ENCODE measurements around the gene APP.

The APP gene

DNA sequence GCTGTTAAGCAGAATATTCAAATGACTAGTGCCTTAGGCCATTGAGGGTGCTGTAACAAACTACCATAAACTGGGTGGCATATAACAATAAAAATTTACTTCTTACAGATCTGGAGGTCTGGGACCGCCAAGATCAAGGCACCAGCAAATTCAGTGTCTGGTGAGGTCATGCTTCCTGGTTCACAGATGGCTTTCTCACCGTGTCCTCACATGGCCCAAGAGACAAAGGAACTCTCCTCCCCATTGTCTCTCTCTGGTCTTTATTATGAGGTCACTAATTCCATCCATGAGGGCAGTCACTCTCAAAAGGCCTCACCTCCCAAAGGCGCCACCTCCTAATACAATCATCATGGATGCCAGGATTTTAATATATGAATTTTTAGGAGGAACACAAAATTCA is 308.5 kb downstream of the APP start:
- Mint-ChIP-seq H3K36me3 (no peaks in the 10 kb centered on the region), H3K4me3 (no peak overlapping the region), H3K27ac (no peak overlapping the region), H3K9me3 (no peaks in the 10 kb centered on the region), H3K27me3 (no peaks in the 10 kb centered on the region), H3K4me1 (no peaks in the 10 kb centered on the region)
- ATAC-seq = no peak

DNA sequence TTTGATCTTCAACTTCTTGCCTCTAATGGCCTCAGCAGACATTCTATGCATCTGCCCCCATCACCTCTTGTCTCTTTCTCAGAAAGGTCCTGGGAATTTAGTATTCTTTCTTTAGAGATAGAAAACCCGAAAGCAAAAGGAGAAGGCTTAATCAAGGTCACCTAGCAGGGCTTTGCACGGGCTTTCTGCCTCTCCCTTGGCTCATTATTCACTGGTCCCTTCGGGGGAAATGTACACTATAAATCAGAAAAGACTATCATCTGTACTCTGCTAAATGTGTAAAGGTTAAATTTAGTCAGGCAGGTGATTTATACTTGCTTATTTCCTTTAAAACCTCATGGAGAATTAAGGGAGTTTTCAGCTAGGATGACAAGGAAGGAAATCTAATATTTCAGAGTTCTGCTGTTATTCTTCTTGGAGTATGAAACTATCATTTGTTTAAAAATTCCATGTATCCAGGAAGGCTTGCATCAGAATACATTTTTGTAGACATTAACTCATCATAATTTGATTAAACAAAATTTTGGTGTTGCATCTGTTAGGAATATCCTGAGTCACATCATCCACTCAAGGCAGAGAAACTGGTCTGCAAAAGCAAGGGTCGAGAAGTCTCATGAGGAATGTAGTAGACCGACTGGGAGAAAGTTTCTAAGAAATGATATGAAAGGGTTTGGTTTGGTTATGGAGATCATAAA is 311.2 kb downstream of the APP start:
- Mint-ChIP-seq H3K4me1 (no peaks in the 10 kb centered on the region), H3K4me3 (no peak overlapping the region), H3K9me3 (no peaks in the 10 kb centered on the region), H3K27ac (no peak overlapping the region), H3K36me3 (no peaks in the 10 kb centered on the region), H3K27me3 (no peaks in the 10 kb centered on the region)
- no peak for ATAC-seq

DNA sequence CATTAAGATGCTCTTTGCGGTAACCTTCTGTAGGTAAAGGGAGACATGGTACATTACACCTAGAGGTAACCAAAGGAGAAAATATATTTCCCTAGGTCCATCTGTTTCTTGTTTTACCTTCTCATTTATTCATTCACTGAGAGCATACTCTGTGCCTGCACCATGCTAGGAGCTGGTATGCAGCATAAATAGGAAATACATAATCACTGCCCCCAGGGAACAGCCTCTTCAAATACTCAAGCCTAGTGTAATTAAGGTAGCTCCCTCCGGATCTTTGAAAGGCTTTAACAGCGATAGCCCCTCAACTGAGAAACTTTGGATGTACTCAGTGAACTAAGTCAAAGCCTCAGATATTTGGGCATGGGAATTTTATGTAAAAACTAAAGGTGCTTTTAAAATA is 312.2 kb downstream of the APP start:
- no peak for ATAC-seq
- Mint-ChIP-seq H3K36me3 (no peaks in the 10 kb centered on the region), H3K9me3 (no peaks in the 10 kb centered on the region), H3K4me3 (no peak overlapping the region), H3K4me1 (no peaks in the 10 kb centered on the region), H3K27ac (no peak overlapping the region), H3K27me3 (no peaks in the 10 kb centered on the region)

DNA sequence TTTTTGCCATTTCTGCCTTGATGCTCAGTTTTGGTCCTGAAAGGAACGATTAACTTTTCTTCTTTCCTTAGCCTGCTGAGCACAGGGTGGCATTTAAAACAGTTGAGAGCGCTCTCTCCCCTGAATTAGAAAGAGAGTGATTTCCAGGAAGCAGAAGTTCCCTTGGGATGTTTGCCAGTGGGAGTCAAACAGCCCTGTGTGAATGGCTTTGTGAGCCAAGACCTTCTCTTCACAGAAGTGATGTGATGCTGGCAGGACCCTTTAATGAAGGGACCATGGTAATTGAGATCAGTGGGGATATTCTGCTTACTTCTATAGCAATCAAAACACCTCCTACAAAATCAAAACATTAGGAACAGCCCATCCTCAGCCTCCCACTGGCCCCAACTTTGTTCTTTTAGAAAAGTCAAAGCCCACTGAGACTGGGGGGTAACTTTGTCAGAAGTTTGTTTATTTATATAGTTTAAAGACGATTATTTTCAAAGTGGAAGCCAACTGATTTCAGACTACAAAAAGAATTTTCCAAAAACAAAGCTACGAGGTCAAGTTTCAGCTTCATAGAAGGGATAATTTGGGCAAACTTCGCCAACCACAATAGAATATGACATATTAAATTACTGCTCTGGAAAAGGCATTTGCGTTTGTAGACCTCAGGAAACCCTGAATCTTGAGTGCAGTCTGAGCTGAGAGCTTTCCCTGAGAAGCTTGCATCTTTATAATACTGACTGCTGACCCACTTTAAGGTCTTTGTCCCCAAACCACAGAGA is 313.1 kb downstream of the APP start:
- Mint-ChIP-seq H3K27ac (no peak overlapping the region), H3K36me3 (no peaks in the 10 kb centered on the region), H3K4me3 (no peak overlapping the region), H3K4me1 (no peaks in the 10 kb centered on the region), H3K9me3 (no peaks in the 10 kb centered on the region), H3K27me3 (no peaks in the 10 kb centered on the region)
- no peak for ATAC-seq

DNA sequence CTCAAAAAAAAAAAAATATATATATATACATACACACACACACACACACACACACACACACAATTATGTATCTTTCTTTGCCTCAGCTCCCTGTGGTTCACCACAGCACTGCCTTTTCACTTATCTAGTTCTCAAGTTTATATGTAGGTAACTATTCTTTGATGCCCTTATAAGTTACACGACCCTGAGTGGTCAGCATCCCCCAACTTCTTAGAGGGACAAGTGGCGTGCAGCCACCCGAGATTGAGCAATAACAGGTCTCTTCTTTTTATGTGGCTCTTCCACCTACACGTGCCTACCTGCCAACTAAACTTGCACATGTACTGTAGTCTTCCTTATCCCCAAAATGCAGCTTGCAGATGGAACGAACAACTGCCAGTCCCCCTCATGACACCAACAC is 315.0 kb downstream of the APP start:
- H3K36me3 Mint-ChIP-seq = no peaks in the 10 kb centered on the region
- no peak overlapping the region for H3K27ac Mint-ChIP-seq
- no peaks in the 10 kb centered on the region for H3K9me3 Mint-ChIP-seq
- no peak overlapping the region for H3K4me3 Mint-ChIP-seq
- ATAC-seq = no peak
- H3K27me3 Mint-ChIP-seq = no peaks in the 10 kb centered on the region
- H3K4me1 Mint-ChIP-seq = no peaks in the 10 kb centered on the region

DNA sequence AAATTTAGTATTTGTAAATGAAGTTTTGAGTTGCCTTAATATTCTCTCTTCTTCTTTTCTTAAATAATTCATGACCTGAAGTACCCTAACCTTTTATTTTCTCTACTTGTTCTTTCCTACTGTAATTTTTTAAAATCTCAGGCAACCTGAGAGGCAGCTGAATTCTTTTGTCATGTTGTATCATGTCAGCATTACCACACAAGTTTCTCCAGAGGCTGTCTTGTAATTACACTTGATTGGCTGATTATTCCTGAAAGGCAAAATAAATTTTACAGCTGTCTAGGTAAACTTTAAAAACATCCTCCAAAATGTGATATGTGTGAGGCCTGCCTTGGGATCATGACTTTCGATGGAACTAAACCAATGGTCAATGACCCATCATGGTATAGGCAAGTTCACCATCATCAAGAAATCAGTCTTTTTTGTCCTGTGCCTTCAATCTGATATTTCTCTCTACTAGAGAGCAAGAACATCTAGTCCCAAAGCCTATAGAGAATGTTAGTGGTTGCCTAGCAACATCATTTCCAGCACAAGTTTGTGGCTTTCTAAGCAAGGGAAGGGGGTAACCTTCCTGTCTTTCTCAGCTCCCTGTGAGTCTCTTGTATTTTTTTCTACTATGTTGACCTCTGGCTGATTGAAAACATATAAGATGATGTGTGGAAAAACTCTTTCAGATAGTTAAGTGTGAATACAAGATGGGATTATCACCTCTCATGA is 320.3 kb downstream of the APP start:
- Mint-ChIP-seq H3K4me3 (no peak overlapping the region), H3K27me3 (no peaks in the 10 kb centered on the region), H3K4me1 (peaks cover 10% of the 10 kb centered on the region), H3K36me3 (peaks cover 11% of the 10 kb centered on the region), H3K27ac (no peak overlapping the region), H3K9me3 (peaks cover 11% of the 10 kb centered on the region)
- ATAC-seq = no peak

DNA sequence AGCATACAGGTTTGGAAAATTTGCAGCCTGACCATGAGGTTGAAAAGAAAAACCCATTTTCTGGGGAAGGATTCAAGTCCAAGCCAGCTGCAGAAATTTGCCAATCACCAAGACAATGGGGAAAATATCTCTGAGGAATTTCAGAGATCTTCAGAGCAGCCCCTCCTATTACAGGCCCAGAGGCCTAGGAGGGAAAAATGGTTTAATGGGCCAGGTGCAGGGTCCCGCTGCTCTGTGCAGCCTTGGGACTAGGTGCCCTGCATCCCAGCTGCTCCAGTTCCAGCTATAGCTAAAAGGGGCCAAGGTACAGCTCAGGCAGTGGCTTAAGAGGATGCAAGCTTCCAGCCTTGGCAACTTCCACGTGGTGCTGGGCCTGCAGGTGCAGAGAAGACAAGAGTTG is 322.3 kb downstream of the APP start:
- Mint-ChIP-seq H3K4me1 (peaks cover 12% of the 10 kb centered on the region), H3K4me3 (no peak overlapping the region), H3K9me3 (peaks cover 11% of the 10 kb centered on the region), H3K27ac (no peak overlapping the region), H3K27me3 (peaks cover 1% of the 10 kb centered on the region), H3K36me3 (peaks cover 11% of the 10 kb centered on the region)
- no peak for ATAC-seq

DNA sequence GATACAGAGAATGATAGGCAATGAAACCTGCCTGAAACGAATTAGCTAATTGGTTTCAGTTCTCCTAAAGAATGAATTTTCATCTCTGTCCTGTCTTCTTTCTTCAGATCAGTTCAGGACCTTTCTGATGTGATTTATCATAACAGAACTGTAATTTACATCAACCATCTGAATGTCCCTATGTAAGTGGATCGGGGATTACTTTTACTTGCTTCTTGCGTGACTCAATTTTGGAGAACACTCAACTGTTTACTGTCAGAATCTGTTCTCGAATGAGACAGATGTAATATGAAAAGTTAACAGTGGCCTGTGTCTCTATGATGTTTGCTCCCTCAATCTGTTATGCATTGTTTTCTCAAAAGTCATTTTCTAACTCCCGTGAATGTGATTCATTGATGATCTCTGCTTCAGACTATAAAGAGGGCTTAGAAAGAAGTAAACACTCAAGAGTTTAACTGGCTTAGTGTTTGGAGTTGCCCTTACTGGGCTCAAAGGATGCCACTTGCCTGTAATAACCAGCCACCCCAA is 324.8 kb downstream of the APP start:
- Mint-ChIP-seq H3K27me3 (peaks cover 15% of the 10 kb centered on the region), H3K9me3 (peaks cover 11% of the 10 kb centered on the region), H3K4me3 (no peak overlapping the region), H3K36me3 (peaks cover 11% of the 10 kb centered on the region), H3K4me1 (peaks cover 12% of the 10 kb centered on the region), H3K27ac (no peak overlapping the region)
- ATAC-seq = peak; percentile 35

DNA sequence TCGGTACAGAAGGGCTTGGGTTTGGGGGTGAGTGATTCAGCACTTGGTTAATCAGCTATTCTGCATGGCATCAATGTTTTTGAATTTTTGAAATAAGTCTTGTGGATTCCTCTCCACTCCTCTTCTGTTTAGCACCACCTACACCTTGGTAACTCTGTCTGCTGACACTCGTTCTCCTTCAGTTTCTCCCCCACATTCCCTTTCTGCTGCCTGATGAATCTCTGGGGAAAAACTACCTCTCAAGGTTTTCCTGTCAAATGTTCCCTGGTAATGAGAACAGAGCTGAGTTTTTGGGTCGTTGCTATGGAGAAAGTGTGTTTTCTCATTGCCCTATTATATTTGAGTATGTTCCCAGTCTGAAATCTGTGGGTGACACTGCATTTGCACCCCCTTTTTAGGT is 327.6 kb downstream of the APP start:
- peaks cover 12% of the 10 kb centered on the region for H3K4me1 Mint-ChIP-seq
- H3K27ac Mint-ChIP-seq = no peak overlapping the region

DNA sequence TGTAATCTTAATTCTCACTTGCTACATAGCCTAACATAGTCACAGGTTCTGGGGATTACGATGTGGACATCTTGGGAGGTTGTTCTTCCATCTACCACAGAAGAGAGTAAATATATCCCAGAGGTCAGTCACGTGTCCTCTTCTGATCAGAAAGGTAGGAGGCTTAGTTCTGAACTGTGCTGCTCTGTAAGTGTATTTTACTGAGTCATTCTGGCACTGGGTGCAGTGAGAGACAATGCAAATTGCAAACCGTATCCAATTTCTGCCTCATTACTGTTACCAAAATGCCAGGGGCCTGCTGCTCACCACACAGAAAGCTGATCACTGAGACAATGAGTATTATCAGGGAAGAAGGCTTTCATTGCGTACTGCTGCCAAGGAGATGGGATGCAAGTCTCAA is 331.8 kb downstream of the APP start:
- no peak overlapping the region for H3K27ac Mint-ChIP-seq
- peaks cover 9% of the 10 kb centered on the region for H3K9me3 Mint-ChIP-seq
- no peaks in the 10 kb centered on the region for H3K4me1 Mint-ChIP-seq
- no peaks in the 10 kb centered on the region for H3K36me3 Mint-ChIP-seq
- no peak for ATAC-seq
- no peak overlapping the region for H3K4me3 Mint-ChIP-seq
- peaks cover 15% of the 10 kb centered on the region for H3K27me3 Mint-ChIP-seq

More for the DNA sequence above, 327.6 kb downstream of the APP start:
- Mint-ChIP-seq H3K36me3 (peaks cover 9% of the 10 kb centered on the region), H3K4me3 (no peak overlapping the region), H3K9me3 (peaks cover 19% of the 10 kb centered on the region), H3K27me3 (peaks cover 15% of the 10 kb centered on the region)
- ATAC-seq = no peak

DNA sequence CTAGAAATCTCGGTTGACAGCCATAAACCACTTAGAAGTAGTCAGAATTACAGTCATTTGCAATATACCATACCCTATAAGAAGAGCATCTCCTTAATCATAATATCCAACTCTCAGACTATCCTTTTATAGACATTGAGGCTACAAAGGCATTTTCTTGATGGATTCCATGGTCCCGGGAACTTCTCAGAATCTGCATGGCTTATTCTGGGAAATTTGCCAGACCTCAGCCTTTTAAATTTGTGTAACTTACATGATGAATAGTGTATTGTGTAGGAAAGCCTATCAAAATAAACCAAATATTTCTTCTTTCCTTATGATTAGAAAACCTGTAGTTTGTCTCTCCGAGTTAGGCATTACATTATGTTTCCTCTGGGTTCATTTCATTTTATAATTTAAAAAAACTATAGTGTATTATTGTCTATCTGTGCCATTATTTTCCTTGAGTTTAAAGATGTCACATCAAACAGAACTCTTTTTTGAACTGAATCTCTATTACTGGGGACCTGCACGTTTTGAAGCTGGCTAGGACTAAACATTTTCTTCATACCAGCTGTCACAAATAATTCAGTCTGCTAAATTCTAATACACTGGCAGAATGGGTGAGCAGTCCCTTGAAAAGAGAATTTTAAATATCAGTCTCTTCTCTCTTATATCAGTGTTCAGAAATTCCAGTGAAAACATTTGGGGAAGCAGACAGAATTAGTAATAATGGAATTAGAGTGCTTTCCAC is 332.9 kb downstream of the APP start:
- H3K27ac Mint-ChIP-seq = no peak overlapping the region
- no peak for ATAC-seq
- no peaks in the 10 kb centered on the region for H3K4me1 Mint-ChIP-seq

DNA sequence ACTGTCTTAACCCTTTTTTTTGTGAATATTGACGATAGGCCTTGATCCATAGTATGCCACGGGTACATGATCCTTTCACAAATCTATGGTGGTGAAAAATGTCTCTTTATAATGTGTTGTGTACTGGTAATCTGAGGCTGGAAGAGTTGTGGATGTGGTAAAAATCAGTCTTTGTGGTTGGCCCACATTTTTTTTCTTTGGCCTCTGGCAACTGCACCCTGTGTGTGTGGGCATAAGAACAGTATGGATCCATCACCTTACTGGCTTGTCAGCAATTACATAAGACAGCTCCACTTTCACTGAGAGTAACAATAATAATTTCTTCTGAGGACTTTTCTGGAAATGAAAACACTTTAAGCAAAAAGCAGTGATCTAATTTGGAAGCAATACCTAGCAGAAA is 334.2 kb downstream of the APP start:
- ATAC-seq = no peak
- peaks cover 12% of the 10 kb centered on the region for H3K9me3 Mint-ChIP-seq
- H3K36me3 Mint-ChIP-seq = no peaks in the 10 kb centered on the region
- no peak overlapping the region for H3K27ac Mint-ChIP-seq
- H3K4me1 Mint-ChIP-seq = no peaks in the 10 kb centered on the region
- H3K4me3 Mint-ChIP-seq = no peak overlapping the region
- peaks cover 10% of the 10 kb centered on the region for H3K27me3 Mint-ChIP-seq

More for the DNA sequence above, 332.9 kb downstream of the APP start:
- H3K4me3 Mint-ChIP-seq = no peak overlapping the region
- H3K27me3 Mint-ChIP-seq = peaks cover 17% of the 10 kb centered on the region
- H3K9me3 Mint-ChIP-seq = peaks cover 12% of the 10 kb centered on the region
- H3K36me3 Mint-ChIP-seq = no peaks in the 10 kb centered on the region

DNA sequence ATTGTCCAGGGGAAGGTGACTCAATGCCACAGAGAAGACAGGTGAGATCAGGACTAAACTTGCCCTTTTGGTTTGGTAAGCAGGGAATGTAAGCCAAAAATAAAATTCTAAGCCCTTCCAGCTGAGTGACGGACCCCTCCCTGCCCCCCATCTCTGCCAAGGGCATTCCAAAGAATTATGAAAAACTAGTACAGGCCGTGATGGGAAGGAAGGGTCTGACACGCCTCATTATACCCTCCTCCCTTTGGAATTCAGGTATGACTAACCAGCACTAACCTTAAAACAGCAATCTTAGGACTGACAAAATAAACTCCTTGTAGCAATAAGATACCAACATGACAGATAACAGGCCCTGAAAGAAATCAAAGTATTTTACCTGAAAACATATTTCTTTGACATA is 336.2 kb downstream of the APP start:
- ATAC-seq = no peak
- H3K36me3 Mint-ChIP-seq = no peaks in the 10 kb centered on the region
- H3K9me3 Mint-ChIP-seq = peaks cover 3% of the 10 kb centered on the region
- H3K4me3 Mint-ChIP-seq = no peak overlapping the region
- H3K27me3 Mint-ChIP-seq = peaks cover 10% of the 10 kb centered on the region
- H3K27ac Mint-ChIP-seq = no peak overlapping the region
- no peaks in the 10 kb centered on the region for H3K4me1 Mint-ChIP-seq

DNA sequence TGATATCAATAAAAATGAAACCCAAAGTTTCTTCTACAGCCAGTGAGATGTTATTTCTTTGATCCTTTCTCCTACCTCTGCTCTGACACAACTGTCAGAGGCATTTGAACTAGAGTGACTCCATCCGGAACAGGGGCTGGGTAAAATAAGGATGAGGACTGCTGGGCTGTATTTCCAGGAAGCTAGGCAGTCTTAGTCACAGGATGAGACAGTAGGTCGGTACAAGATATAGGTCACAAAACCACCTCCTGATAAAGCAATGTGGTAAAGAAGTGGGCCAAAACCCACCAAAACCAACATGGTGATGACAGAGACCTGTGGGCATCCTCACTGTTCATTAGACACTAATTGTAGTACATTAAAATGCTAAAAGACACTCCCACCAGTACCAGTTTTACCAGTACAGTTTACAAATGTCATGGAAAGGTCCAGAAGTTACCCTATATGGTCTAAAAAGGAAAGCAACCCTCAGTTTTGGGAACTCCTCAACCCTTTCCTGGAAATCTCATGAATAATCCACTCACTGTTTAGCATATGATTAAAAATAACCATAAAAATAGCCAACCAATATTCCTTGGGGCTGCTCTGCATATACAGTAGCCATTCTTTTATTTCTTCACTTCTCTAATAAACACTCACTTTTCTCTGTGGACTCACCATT is 339.1 kb downstream of the APP start:
- Mint-ChIP-seq H3K9me3 (peaks cover 3% of the 10 kb centered on the region), H3K4me1 (no peaks in the 10 kb centered on the region), H3K27me3 (peaks cover 10% of the 10 kb centered on the region), H3K4me3 (no peak overlapping the region), H3K36me3 (no peaks in the 10 kb centered on the region), H3K27ac (no peak overlapping the region)
- ATAC-seq = no peak
